GM12891 (cell line): ENCODE data around the gene ZNRF1.

Experiments used
- DNase-seq: peaks from one replicate; pipeline ENCODE4 v3.0.0; 2011; ENCODE audit warnings: low spot score; ENCODE audit not compliant: insufficient read length
- FAIRE-seq: peaks from 2 replicates; lab custom pipeline; 2011; peaks lifted over from hg19 to GRCh38; lab: Jason Lieb, UNC
- PAX5 ChIP-seq: IDR thresholded peaks from 2 replicates; pipeline ENCODE4 v1.6.1; 2011; ENCODE audit warnings: low read length, moderate library complexity, mild to moderate bottlenecking; ENCODE audit not compliant: insufficient read depth, severe bottlenecking
- POLR2A ChIP-seq: IDR thresholded peaks from 2 replicates; pipeline ENCODE4 v1.6.1; 2011; ENCODE audit warnings: low read depth, low read length, control low read depth
- POLR2AphosphoS5 ChIP-seq: IDR thresholded peaks from 2 replicates; pipeline ENCODE4 v1.6.1; 2011; ENCODE audit warnings: low read depth, low read length, control low read depth
- POU2F2 ChIP-seq: IDR thresholded peaks from 2 replicates; pipeline ENCODE4 v1.6.1; 2011; ENCODE audit warnings: low read depth, mild to moderate bottlenecking, control low read depth, low read length, moderate library complexity
- SPI1 ChIP-seq: IDR thresholded peaks from 2 replicates; pipeline ENCODE4 v1.6.1; 2011; ENCODE audit warnings: low read depth, low read length, control low read depth
- TAF1 ChIP-seq: IDR thresholded peaks from 2 replicates; pipeline ENCODE4 v1.6.1; 2011; ENCODE audit warnings: low read depth, low read length, control low read depth

The ZNRF1 gene

DNA sequence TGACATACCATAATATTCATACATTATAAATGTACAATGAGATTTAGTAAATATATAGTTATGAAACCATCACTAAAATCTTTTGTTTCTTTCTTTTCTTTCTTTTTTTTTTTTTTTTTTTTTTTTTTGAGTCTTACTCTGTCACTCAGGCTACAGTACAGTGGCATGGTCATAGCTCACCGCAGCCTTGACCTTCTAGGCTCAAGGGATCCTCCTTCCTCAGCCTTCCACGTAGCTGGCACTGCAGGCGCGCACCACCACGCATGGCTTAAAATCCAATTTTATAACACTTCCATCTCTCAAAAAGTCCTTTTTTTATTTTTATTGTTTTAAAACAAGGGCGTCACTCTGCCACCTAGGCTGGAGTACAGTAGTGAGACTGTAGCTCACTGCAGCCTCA lies 41.1 kb downstream of the ZNRF1 start:
- FAIRE-seq (no peak), DNase-seq (no peak)

DNA sequence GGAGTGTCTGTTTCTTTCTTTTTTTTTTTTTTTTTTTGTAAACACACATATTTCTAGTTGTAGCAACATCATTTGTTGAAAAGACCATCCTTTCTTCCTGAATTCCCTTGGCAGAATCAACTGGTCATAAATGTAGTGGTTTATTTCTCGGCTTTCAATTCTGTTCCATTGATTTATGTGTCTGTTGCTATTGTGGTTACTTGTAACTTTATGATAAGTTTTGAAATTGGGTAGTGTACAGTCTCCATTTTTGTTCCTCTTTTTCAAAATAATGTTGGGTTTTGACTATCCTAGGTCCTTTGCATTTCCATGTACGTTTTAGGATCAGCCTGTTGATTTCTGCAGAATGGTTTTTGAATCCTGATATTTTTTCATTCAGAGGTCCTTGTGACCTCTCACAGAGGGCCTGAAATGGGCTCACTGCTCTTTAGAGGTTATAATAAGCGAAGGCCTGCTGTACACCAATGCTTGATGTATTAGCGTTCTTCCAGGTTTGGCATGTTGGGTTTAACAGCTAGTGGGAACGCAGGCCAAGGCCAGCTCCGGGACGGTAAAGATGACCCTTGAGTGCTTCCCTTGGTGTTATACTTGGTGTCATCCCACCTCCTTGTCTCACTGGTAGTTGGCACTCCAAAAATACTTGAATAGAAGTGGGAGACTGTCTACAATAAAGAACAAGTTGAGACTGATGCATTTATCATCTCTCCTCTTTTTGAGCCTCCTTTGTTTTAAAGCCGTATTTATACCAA lies 43.8 kb downstream of the ZNRF1 start:
- DNase-seq: no peak
- no peak for TF ChIP-seq SPI1
- no peak for TF ChIP-seq POLR2A
- no peak for TF ChIP-seq PAX5
- TF ChIP-seq POU2F2: no peak
- no peak for TF ChIP-seq TAF1
- no peak for TF ChIP-seq POLR2AphosphoS5

More for the DNA sequence above, 41.1 kb downstream of the ZNRF1 start:
- TF ChIP-seq POLR2A: no peak

DNA sequence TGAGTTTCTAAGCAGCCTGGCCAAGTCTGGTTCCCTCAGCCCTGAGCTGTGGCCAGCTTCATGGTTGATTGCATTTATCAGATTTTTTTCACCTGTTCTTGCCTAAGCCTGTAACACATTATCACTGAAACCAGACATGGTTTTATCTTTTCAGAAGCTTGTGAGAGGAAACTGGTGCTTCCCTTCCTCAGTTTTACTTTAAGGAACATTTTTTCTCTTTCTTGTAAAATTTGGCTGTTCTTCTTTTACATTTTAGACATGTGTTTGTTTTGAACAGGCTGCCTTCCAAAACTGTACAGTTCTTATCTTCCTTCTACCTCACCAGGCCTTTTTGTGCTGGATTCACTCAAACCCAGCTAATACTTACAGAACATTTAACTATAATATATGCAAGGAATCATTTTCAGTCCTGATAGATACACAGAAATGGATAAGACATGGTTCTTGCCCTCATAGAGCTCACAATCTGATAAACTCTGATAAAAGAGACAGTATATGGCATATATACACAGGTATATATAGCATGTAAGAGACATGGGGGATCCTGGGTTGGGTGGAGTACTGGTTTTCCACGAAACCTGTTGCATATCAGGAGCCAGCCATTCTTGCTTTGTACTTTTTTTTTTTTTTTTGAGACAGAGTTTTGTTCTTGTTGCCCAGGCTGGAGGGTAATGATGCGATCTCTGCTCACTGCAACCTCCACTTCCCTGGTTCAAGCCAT lies 44.5 kb downstream of the ZNRF1 start:
- TF ChIP-seq POLR2AphosphoS5 (no peak), POU2F2 (no peak), POLR2A (no peak), TAF1 (no peak), SPI1 (no peak), PAX5 (peak; percentile 83)
- DNase-seq (no peak), FAIRE-seq (peak; percentile 41)

More for the DNA sequence above, 43.8 kb downstream of the ZNRF1 start:
- peak; percentile 45 for FAIRE-seq

GRCh38 chr16:75044800-75045361 lies 46.1 kb downstream of the ZNRF1 start:
- FAIRE-seq (peak; percentile 16), DNase-seq (no peak)
- TF ChIP-seq POLR2A: no peak
- no peak for TF ChIP-seq POLR2AphosphoS5
- TF ChIP-seq POU2F2: no peak
- TF ChIP-seq PAX5: no peak
- TF ChIP-seq TAF1: no peak
- no peak for TF ChIP-seq SPI1

DNA sequence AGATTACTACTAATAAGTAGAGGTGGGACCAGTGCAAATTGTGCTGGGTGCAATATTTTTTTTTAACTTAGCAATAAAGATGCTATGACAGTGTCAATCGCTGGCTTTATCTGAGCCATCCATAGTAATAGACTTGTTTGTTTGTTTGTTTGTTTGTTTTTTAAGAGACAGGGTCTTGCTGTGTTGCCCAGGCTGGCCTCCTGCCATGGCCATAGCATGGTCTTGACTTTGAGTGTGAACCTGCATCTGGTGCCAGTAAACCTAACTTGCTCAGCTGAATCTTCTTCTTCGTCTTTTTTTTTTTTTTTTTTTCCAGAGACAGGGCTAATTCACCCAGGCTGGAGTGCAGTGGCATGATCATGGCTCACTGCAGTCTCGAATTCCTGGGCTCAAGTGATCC lies 46.6 kb downstream of the ZNRF1 start:
- TF ChIP-seq PAX5 (no peak), SPI1 (no peak), POLR2A (no peak), POU2F2 (no peak), POLR2AphosphoS5 (no peak), TAF1 (no peak)
- FAIRE-seq (no peak), DNase-seq (no peak)

DNA sequence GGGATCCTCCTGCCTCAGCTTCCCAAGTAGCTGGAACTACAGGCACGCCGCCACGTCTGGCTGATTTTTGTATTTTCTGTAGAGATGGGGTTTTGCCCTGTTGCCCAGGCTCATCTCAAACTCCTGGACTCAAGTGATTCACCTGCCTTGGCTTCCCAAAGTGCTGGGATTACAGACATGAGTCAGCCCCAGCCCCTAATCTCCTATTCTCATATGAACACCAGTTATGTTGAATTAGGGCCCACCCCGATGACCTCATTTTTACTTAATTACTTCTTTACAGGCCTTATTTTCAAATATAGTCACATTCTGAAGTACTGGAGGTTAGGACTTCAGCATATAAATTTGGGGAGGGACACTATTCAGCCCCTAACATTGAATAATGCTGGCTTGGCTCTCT lies 49.2 kb downstream of the ZNRF1 start:
- DNase-seq (no peak), FAIRE-seq (no peak)
- TF ChIP-seq POLR2A (no peak), POU2F2 (no peak), TAF1 (no peak), PAX5 (no peak), POLR2AphosphoS5 (no peak), SPI1 (no peak)

GRCh38 chr16:75048530-75048929 lies 49.7 kb downstream of the ZNRF1 start:
- FAIRE-seq: no peak
- no peak for DNase-seq
- TF ChIP-seq POU2F2 (no peak), SPI1 (no peak), TAF1 (no peak), PAX5 (no peak), POLR2AphosphoS5 (no peak), POLR2A (no peak)

- DNase-seq (no peak), FAIRE-seq (peak; percentile 52)
- TF ChIP-seq TAF1: no peak
- no peak for TF ChIP-seq POLR2AphosphoS5
- TF ChIP-seq POU2F2: no peak
- TF ChIP-seq POLR2A: no peak
- TF ChIP-seq SPI1: no peak; the same call in 1 of the 2 replicates
- no peak for TF ChIP-seq PAX5
Measured at GRCh38 chr16:75052481-75053202, 53.8 kb downstream of the ZNRF1 start.

- no peak for DNase-seq
- no peak for TF ChIP-seq TAF1
- no peak for FAIRE-seq
Measured at GRCh38 chr16:75053791-75054555, 55.1 kb downstream of the ZNRF1 start.
